PC-9 (cell line): ENCODE results near the gene HTRA2.

Experiments
- EZH2 ChIP-seq: fragments of 200-600 bp; sonication (generic); IDR thresholded peaks from 2 replicates; pipeline ENCODE4 v1.8.0; 2017; ENCODE audit warnings: antibody characterized with exemption, low read depth
- TF ChIP-seq, protein P1 (sequence below): fragments of 200-600 bp; sonication (generic); conservative IDR thresholded peaks from 2 replicates; pipeline ENCODE4 v1.6.1; 2017; ENCODE audit warnings: mixed run types, antibody characterized with exemption, mild to moderate bottlenecking, moderate library complexity

DNA sequence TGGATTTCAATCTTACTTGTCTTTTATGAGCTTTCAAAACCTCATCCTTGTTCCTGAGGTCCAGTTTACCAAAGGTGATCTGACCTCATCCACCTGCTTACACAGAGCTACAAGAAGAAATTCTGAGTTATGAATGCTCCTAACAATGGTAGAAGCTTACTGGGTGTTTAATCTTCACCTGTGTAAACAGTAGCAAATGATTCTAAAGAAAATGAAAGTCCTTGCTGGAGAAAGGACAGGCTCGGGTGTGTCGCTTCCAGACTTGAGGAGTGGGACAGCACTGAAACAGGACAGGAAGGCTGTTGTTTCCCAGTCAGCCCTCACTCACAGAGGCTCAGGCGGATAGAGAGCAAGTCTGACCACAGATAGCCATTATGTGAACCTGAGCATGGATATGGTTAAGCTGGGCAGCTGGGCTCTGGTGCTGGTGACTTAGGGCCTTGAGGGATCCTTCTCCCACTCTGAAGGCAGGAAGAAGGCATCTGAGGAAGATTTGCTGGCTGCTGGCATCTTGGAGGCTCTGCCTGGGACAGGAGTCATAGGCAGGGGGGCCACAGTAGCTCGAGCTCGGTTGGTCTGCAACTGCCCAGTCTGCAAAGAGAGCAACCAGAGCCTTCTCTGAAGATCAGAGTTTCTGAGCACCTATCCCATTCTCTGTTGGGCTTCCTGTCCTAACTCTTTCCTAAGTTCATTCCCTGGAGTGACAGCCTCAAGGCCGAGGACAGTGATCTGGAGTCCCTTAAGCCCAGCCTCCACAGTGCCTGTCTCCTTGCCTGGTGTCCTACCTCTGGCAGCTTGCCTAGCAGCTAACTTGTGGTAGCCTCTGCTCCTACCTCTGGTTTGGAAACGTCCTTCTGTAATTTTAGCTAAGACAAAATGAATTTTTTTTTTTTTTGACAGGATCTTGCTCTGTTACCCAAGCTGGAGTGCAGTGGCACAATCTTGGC is 28.8 kb downstream of the HTRA2 start:
- TF ChIP-seq, protein P1, sequence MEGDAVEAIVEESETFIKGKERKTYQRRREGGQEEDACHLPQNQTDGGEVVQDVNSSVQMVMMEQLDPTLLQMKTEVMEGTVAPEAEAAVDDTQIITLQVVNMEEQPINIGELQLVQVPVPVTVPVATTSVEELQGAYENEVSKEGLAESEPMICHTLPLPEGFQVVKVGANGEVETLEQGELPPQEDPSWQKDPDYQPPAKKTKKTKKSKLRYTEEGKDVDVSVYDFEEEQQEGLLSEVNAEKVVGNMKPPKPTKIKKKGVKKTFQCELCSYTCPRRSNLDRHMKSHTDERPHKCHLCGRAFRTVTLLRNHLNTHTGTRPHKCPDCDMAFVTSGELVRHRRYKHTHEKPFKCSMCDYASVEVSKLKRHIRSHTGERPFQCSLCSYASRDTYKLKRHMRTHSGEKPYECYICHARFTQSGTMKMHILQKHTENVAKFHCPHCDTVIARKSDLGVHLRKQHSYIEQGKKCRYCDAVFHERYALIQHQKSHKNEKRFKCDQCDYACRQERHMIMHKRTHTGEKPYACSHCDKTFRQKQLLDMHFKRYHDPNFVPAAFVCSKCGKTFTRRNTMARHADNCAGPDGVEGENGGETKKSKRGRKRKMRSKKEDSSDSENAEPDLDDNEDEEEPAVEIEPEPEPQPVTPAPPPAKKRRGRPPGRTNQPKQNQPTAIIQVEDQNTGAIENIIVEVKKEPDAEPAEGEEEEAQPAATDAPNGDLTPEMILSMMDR: no peak
- TF ChIP-seq EZH2: no peak
